PC-3 (cell line): Measurements from ENCODE around the gene MFAP2.

Experiments
- CTCF ChIP-seq: fragments of 300-600 bp; sonication (generic); conservative IDR thresholded peaks from 2 replicates; pipeline ENCODE4 v1.5.1; 2017; ENCODE audit warnings: antibody characterized with exemption, low read depth, mild to moderate bottlenecking, low read length
- EZH2 ChIP-seq: fragments of 300-600 bp; sonication (generic); IDR thresholded peaks from one replicate; pipeline ENCODE4 v1.6.1; 2017; ENCODE audit warnings: antibody characterized with exemption, mild to moderate bottlenecking, low read length; ENCODE audit not compliant: unreplicated experiment
- EZH2phosphoT487 ChIP-seq: fragments of 300-600 bp; sonication (generic); IDR thresholded peaks from 2 replicates; pipeline ENCODE4 v1.6.1; 2018; ENCODE audit warnings: mild to moderate bottlenecking, antibody characterized with exemption, low read length, borderline replicate concordance

GRCh38 chr1:17018849-17019248 is 38.4 kb upstream of the MFAP2 start:
- TF ChIP-seq EZH2: no peak
- no peak for TF ChIP-seq CTCF
- TF ChIP-seq EZH2phosphoT487: no peak
